ENCODE data around the gene PIMREG. TPM values are rescaled to one million over a fixed set of nuclear protein-coding genes. Genes with fewer than 3 reads are reported as not detected.

The PIMREG gene
- total RNA-seq, 1 experiment from 2014 or later: not detected

DNA sequence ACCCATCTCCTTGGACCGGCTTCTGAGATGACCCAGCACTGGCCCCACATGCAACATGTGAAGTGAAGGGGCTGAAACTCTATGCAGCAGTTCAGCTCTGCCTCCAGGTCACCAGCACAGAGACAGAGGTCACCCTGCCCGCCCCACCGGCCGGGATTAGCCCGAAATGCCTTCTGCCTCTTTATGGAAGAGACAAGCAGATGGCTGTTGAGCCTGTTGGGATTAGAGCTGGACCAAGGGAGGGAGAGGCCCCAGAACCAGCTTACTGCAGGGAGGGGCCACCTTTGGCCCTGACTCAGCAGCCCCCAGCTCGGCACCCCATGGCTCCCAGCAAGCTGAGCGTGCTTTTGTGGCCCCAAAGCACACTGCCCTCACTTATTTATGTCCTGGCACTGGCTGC lies 15.0 kb upstream of the PIMREG start:
- Histone ChIP-seq H3K36me3 (ENCODE audit: insufficient read depth, low read length) (0 out of 2 replicates have a peak, but pooled peaks cover 3% of the 10 kb centered on the region), H3K27ac (ENCODE audit: low read length) (no peak overlapping the region), H4K20me1 (ENCODE audit: insufficient read depth, low read depth, low read length) (no peaks in the 10 kb centered on the region), H3K9ac (ENCODE audit: low read length) (no peak overlapping the region), H3K9me3 (ENCODE audit: low read length) (peaks cover 2% of the 10 kb centered on the region; the same call in 1 of the 2 replicates), H3K4me2 (ENCODE audit: low read depth, low read length, poor library complexity, severe bottlenecking) (no peak overlapping the region), H3K27me3 (ENCODE audit: low read length) (no peaks in the 10 kb centered on the region), H2AFZ (ENCODE audit: low read length) (no peak overlapping the region), H3K9me2 (replicated peaks; ENCODE audit: insufficient read depth, low read length) (no peaks in the 10 kb centered on the region), H3K4me1 (ENCODE audit: low read length) (no peaks in the 10 kb centered on the region), H3K79me2 (ENCODE audit: low read length) (no peaks in the 10 kb centered on the region), H3K4me3 (ENCODE audit: low read length) (no peak overlapping the region)
- DNase-seq: no peak

DNA sequence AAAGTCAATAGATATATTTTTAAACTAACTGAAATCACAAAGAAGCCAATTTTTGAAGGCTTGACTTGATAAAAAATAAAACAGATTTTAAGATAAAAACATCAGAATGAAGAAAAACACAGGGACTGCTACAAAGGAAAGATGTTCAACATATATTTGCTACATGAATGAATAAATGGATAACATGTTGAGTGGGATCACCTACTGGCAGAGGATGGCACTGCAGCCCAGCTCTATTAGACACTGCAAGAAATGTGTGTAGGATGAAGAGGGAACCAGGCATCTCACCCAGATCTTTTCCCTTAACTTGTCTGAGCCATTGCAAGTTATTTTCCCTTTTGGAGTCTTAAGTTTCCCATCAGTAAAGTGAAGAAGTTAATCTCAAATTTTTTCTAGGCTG lies 13.5 kb upstream of the PIMREG start:
- 0 out of 2 replicates have a peak, but pooled peaks cover 3% of the 10 kb centered on the region for H3K36me3 ChIP-seq (ENCODE audit: insufficient read depth, low read length)
- H3K4me1 ChIP-seq (ENCODE audit: low read length): no peaks in the 10 kb centered on the region
- no peaks in the 10 kb centered on the region for H3K9me2 ChIP-seq (replicated peaks; ENCODE audit: insufficient read depth, low read length)
- H3K9ac ChIP-seq (ENCODE audit: low read length): no peak overlapping the region
- no peak overlapping the region for H3K4me3 ChIP-seq (ENCODE audit: low read length)
- no peak overlapping the region for H2AFZ ChIP-seq (ENCODE audit: low read length)
- no peak for DNase-seq
- H3K27ac ChIP-seq (ENCODE audit: low read length): no peak overlapping the region
- H3K9me3 ChIP-seq (ENCODE audit: low read length): peaks cover 2% of the 10 kb centered on the region; the same call in 1 of the 2 replicates
- no peaks in the 10 kb centered on the region for H4K20me1 ChIP-seq (ENCODE audit: insufficient read depth, low read depth, low read length)
- H3K79me2 ChIP-seq (ENCODE audit: low read length): no peaks in the 10 kb centered on the region
- no peaks in the 10 kb centered on the region for H3K27me3 ChIP-seq (ENCODE audit: low read length)
- H3K4me2 ChIP-seq (ENCODE audit: low read depth, low read length, poor library complexity, severe bottlenecking): no peak overlapping the region

DNA sequence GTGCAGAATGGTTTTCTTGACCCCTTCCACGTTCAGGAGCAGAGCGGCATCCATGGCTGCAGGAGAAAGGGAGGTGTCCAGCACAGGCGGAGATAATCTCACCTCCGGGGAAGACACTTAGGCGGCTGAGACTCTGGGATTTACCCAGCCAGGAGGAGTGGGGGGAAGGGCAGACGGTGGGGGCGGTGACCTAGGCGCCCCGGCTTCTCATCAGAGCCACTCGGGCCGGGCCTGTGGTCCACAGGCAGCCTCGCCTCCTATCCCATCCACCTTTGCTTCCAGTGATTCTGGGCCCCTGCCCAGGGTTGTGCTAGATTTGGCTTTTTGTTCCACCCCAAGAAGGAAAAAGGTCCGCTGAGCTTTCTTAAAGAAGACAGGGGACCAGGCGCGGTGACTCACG lies 9.2 kb upstream of the PIMREG start, which contains the start of gene AIPL1:
AIPL1 (minus strand) TSS at position 71 of the 400 bp plus-strand sequence; CDS start at position 54, 17 bp downstream.
- no peaks in the 10 kb centered on the region for H3K27me3 ChIP-seq (ENCODE audit: low read length)
- H4K20me1 ChIP-seq (ENCODE audit: insufficient read depth, low read depth, low read length): no peaks in the 10 kb centered on the region
- H3K79me2 ChIP-seq (ENCODE audit: low read length): no peaks in the 10 kb centered on the region
- H3K9ac ChIP-seq (ENCODE audit: low read length): no peak within 1 kb of the TSS
- no peak within 1 kb of the TSS for H3K4me2 ChIP-seq (ENCODE audit: low read depth, low read length, poor library complexity, severe bottlenecking)
- H3K36me3 ChIP-seq (ENCODE audit: insufficient read depth, low read length): 0 out of 2 replicates have a peak, but pooled peaks cover 3% of the 10 kb centered on the region
- no peak within 1 kb of the TSS for H3K27ac ChIP-seq (ENCODE audit: low read length)
- peaks cover 2% of the 10 kb centered on the region; the same call in 1 of the 2 replicates for H3K9me3 ChIP-seq (ENCODE audit: low read length)
- H3K4me3 ChIP-seq (ENCODE audit: low read length): no peak within 1 kb of the TSS
- no peak for DNase-seq
- H2AFZ ChIP-seq (ENCODE audit: low read length): no peak within 1 kb of the TSS
- peaks cover 6% of the 10 kb centered on the region for H3K4me1 ChIP-seq (ENCODE audit: low read length)
- no peaks in the 10 kb centered on the region for H3K9me2 ChIP-seq (replicated peaks; ENCODE audit: insufficient read depth, low read length)

DNA sequence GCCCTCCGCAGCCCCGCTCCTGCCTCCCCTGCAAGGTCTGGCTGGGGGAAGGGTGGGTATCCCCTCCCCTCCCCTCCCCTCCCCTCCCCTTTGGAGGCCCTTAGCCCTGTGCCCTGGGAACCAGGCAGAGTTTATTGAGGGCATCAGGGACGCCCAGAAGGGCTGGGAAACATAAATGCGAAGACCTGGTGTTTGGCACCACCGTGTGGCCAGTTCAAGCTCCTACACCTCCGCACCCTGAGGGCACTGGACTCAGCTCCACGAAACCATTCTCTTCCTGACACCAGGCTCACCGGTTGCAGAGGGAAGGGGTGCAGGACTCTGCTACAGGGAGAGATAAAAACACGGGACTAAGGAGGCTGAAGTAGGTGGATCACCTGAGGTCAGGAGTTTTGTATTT lies 8.3 kb upstream of the PIMREG start:
- no peak overlapping the region for H3K4me2 ChIP-seq (ENCODE audit: low read depth, low read length, poor library complexity, severe bottlenecking)
- peak; percentile 83 for DNase-seq
- no peak overlapping the region for H3K4me3 ChIP-seq (ENCODE audit: low read length)
- H3K79me2 ChIP-seq (ENCODE audit: low read length): no peaks in the 10 kb centered on the region
- no peak overlapping the region for H3K9ac ChIP-seq (ENCODE audit: low read length)
- no peaks in the 10 kb centered on the region for H3K9me2 ChIP-seq (replicated peaks; ENCODE audit: insufficient read depth, low read length)
- no peaks in the 10 kb centered on the region for H3K27me3 ChIP-seq (ENCODE audit: low read length)
- peaks cover 6% of the 10 kb centered on the region for H3K4me1 ChIP-seq (ENCODE audit: low read length)
- H3K9me3 ChIP-seq (ENCODE audit: low read length): peaks cover under 1% of the 10 kb centered on the region; the same call in 1 of the 2 replicates
- no peak overlapping the region for H3K27ac ChIP-seq (ENCODE audit: low read length)
- H2AFZ ChIP-seq (ENCODE audit: low read length): no peak overlapping the region
- H4K20me1 ChIP-seq (ENCODE audit: insufficient read depth, low read depth, low read length): no peaks in the 10 kb centered on the region
- H3K36me3 ChIP-seq (ENCODE audit: insufficient read depth, low read length): 0 out of 2 replicates have a peak, but pooled peaks cover 3% of the 10 kb centered on the region

DNA sequence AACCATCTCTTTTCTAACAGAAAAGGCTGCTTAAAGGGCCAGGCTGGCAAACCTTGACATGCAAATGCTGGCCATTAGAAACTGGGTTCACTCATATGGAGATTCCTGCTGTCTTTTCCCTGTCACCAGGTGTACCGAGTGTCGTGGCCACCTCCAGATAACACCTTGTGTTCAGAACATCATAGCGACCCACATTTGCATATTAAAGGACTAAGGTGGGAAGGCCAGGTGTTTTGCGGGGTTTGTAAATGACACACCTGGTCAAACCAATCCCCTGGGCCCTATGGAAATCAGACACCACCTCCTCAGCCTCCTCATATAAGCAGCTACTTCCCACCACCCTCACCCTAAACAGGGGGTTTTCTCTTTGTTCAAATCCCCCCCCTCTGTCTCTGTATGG lies 6.8 kb upstream of the PIMREG start:
- H3K27ac ChIP-seq (ENCODE audit: low read length): no peak overlapping the region
- H2AFZ ChIP-seq (ENCODE audit: low read length): no peak overlapping the region
- H3K9ac ChIP-seq (ENCODE audit: low read length): no peak overlapping the region
- H3K9me2 ChIP-seq (replicated peaks; ENCODE audit: insufficient read depth, low read length): no peaks in the 10 kb centered on the region
- H3K4me1 ChIP-seq (ENCODE audit: low read length): peaks cover 6% of the 10 kb centered on the region
- DNase-seq: no peak
- H4K20me1 ChIP-seq (ENCODE audit: insufficient read depth, low read depth, low read length): no peaks in the 10 kb centered on the region
- no peaks in the 10 kb centered on the region for H3K79me2 ChIP-seq (ENCODE audit: low read length)
- H3K36me3 ChIP-seq (ENCODE audit: insufficient read depth, low read length): no peaks in the 10 kb centered on the region
- H3K9me3 ChIP-seq (ENCODE audit: low read length): no peaks in the 10 kb centered on the region
- H3K4me2 ChIP-seq (ENCODE audit: low read depth, low read length, poor library complexity, severe bottlenecking): no peak overlapping the region
- H3K4me3 ChIP-seq (ENCODE audit: low read length): no peak overlapping the region
- H3K27me3 ChIP-seq (ENCODE audit: low read length): no peaks in the 10 kb centered on the region

DNA sequence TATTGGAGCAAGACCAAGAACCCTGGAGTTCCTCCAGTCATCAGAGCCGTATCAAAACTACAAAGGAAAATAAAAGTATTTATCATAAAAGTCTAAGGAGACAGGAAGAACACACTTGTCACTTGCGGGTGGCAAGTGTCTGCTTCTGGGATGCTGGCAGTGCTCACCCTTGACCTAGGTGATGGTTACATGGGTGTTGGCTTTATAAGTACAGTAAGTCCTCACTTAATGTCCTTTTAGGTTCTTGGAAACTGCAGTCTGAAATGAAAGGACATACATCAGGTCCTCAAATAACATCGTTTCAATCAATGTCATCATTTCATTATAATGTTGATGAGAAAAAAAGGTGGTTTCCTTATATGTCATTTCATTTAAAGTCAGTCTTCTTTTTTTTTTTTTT lies 6.3 kb upstream of the PIMREG start:
- no peak overlapping the region for H3K27ac ChIP-seq (ENCODE audit: low read length)
- H4K20me1 ChIP-seq (ENCODE audit: insufficient read depth, low read depth, low read length): no peaks in the 10 kb centered on the region
- H3K4me1 ChIP-seq (ENCODE audit: low read length): peaks cover 6% of the 10 kb centered on the region
- H3K9ac ChIP-seq (ENCODE audit: low read length): no peak overlapping the region
- H3K36me3 ChIP-seq (ENCODE audit: insufficient read depth, low read length): no peaks in the 10 kb centered on the region
- no peak overlapping the region for H3K4me2 ChIP-seq (ENCODE audit: low read depth, low read length, poor library complexity, severe bottlenecking)
- no peaks in the 10 kb centered on the region for H3K9me3 ChIP-seq (ENCODE audit: low read length)
- no peak overlapping the region for H2AFZ ChIP-seq (ENCODE audit: low read length)
- H3K9me2 ChIP-seq (replicated peaks; ENCODE audit: insufficient read depth, low read length): no peaks in the 10 kb centered on the region
- DNase-seq: no peak
- H3K27me3 ChIP-seq (ENCODE audit: low read length): no peaks in the 10 kb centered on the region
- no peak overlapping the region for H3K4me3 ChIP-seq (ENCODE audit: low read length)
- H3K79me2 ChIP-seq (ENCODE audit: low read length): no peaks in the 10 kb centered on the region

DNA sequence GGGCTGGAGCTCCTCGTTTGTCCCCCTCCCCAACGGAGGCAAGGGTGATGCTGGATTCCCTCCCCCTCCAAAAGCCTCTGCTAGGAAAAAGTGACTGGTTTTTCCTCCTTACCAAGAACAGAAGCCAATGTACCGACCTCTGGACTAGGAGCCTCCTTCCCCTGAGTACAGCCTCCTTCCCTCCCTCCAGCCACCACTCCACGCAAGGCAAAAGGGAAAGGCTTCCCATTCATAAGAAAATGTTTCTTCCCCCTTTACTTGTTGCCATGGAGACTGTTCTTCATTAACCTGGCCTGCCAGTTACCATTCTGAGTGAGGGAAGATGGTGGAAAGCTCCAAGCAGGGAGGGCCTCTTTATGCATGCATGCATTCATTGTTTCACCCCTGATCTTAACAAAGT lies 4.3 kb upstream of the PIMREG start:
- Histone ChIP-seq H3K9ac (ENCODE audit: low read length) (no peak overlapping the region), H3K79me2 (ENCODE audit: low read length) (no peaks in the 10 kb centered on the region), H3K27me3 (ENCODE audit: low read length) (no peaks in the 10 kb centered on the region), H3K9me3 (ENCODE audit: low read length) (no peaks in the 10 kb centered on the region), H4K20me1 (ENCODE audit: insufficient read depth, low read depth, low read length) (no peaks in the 10 kb centered on the region), H3K4me3 (ENCODE audit: low read length) (no peak overlapping the region), H3K9me2 (replicated peaks; ENCODE audit: insufficient read depth, low read length) (no peaks in the 10 kb centered on the region), H3K36me3 (ENCODE audit: insufficient read depth, low read length) (no peaks in the 10 kb centered on the region), H3K4me1 (ENCODE audit: low read length) (peaks cover 6% of the 10 kb centered on the region), H3K27ac (ENCODE audit: low read length) (no peak overlapping the region), H3K4me2 (ENCODE audit: low read depth, low read length, poor library complexity, severe bottlenecking) (no peak overlapping the region), H2AFZ (ENCODE audit: low read length) (no peak overlapping the region)
- DNase-seq: no peak

DNA sequence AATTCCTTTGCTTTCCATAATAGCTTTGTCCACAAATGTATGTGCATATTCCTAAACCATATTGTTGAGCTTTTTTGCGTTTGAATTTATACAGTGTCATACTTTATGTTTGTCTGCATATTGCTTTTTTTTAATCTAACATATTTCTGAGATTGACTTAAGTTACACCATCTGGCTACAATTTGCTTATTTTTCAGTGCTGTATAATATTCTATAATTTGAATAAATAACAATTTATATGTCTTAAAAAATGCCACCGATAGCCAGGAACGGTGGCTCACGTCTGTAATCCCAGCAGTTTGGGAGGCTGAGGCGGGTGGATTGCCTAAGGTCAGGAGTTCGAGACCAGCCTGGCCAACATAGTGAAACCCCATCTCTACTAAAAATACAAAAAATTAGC lies 1.5 kb upstream of the PIMREG start:
- H2AFZ ChIP-seq (ENCODE audit: low read length): no peak overlapping the region
- H3K4me2 ChIP-seq (ENCODE audit: low read depth, low read length, poor library complexity, severe bottlenecking): no peak overlapping the region
- H3K9me2 ChIP-seq (replicated peaks; ENCODE audit: insufficient read depth, low read length): no peaks in the 10 kb centered on the region
- no peaks in the 10 kb centered on the region for H3K9me3 ChIP-seq (ENCODE audit: low read length)
- no peak overlapping the region for H3K4me3 ChIP-seq (ENCODE audit: low read length)
- H3K27ac ChIP-seq (ENCODE audit: low read length): no peak overlapping the region
- peaks cover under 1% of the 10 kb centered on the region for H3K4me1 ChIP-seq (ENCODE audit: low read length)
- no peaks in the 10 kb centered on the region for H3K27me3 ChIP-seq (ENCODE audit: low read length)
- no peak overlapping the region for H3K9ac ChIP-seq (ENCODE audit: low read length)
- H4K20me1 ChIP-seq (ENCODE audit: insufficient read depth, low read depth, low read length): 0 out of 2 replicates have a peak, but pooled peaks cover 4% of the 10 kb centered on the region
- DNase-seq: no peak
- H3K79me2 ChIP-seq (ENCODE audit: low read length): no peaks in the 10 kb centered on the region
- no peaks in the 10 kb centered on the region for H3K36me3 ChIP-seq (ENCODE audit: insufficient read depth, low read length)

Measured in Karpas-422 (cell line).